HG03103 (cell line): ENCODE measurements around the gene SMARCB1.

ENCODE experiments used
- ATAC-seq: cut with Tn5 transposase; IDR thresholded peaks from one replicate; pipeline ENCODE4 v1.9.1; 2021; ENCODE audit warnings: low read depth; ENCODE audit not compliant: unreplicated experiment

The SMARCB1 gene

DNA sequence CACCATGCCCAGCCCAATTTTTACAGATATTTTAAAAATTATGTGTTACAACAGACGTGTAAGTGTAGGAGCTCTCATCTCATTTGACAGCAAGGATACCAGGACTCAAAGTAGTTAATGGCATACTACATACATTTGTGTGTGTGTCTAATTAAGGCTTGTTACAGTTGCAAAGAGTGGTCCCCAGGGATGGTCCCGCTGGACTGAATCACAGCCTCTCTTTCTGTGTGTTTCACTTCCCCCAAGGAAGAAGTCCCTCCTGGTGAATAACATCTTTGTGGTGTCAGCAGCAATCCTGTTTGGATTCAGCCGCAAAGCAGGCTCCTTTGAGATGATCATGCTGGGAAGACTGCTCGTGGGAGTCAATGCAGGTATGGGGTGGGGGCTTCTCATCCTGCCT, 88.1 kb downstream of the SMARCB1 start:
- no peak for ATAC-seq

DNA sequence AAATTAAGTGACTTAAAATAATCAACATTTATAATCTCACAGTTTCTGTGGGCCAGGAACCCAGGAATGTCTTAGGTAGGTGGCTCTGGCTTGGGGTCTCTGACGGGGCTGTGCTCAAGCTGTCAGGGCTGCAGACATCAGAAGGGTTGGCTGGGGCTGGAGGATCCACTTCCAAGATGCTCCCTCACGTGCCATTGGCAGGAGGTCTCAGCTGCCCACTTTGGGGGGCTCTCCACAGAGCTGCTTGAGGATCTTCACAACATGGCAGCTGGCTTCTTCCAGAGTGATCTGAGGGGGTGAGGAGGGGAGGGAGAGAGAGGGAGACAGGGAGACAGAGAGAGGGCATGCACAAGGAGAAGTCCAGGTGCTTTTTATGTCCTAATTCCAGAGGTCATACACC, 89.0 kb downstream of the SMARCB1 start:
- ATAC-seq, result no peak

DNA sequence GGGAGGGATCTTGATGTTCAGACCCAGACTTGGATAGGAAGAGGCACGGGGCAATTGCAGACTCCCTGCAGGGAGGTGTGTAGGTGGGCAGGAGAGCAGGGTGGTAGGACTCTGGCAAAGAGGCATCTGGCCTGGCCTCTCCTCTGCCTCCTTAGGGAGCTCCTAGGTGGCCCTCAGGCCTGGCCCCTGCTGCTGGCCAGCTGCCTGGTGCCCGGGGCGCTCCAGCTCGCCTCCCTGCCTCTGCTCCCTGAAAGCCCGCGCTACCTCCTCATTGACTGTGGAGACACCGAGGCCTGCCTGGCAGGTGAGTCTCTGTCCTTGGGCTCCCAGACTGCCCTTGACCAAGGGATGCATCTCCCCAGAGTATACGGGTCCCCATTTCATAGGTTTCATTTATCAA, 90.8 kb downstream of the SMARCB1 start:
- ATAC-seq, result no peak

DNA sequence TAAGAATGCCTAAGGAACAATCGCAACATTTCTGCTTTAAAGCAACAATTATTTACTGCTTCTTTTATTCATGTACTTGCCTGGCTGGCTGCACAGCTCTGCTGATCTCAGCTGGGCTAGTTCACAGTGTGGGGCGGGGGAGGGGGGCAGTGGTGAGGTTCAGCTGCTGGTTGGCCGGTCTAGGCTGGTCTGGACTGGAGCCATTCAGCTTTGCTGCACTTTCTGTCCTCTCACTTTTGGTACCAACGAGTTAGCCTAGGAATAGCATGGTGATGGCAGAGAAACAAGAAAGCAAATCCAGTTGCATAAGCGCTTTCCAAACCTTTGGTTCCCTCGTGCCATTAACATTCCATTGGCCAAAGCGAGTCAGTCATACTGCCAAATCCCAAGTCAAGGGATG, 91.5 kb downstream of the SMARCB1 start:
- ATAC-seq, result no peak

DNA sequence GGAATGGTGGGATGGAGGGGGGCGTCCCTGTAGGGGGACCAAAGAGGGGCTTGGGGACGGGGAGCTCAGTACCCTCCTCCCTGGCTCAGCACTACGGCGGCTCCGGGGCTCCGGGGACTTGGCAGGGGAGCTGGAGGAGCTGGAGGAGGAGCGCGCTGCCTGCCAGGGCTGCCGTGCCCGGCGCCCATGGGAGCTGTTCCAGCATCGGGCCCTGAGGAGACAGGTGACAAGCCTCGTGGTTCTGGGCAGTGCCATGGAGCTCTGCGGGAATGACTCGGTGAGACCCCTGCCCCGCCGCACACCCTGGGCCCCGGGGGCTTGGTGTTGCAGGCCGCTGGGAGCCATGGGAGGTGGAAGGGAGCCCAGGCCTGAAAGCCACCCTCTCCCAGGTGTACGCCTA, 95.6 kb downstream of the SMARCB1 start:
- ATAC-seq, result no peak

DNA sequence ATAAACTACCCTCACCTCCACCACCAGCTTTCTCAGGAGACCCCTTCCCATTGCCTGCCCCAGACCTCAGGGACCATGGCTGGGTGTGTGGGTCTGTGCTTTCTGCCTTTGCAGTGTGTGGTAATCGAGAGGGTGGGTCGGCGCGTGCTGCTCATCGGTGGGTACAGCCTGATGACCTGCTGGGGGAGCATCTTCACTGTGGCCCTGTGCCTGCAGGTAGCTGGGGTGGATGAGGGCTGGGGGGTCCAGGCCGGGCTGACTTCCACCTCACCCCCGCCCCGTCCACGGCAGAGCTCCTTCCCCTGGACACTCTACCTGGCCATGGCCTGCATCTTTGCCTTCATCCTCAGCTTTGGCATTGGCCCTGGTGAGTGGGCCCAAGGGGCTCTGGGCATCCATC, 96.9 kb downstream of the SMARCB1 start:
- no peak for ATAC-seq

DNA sequence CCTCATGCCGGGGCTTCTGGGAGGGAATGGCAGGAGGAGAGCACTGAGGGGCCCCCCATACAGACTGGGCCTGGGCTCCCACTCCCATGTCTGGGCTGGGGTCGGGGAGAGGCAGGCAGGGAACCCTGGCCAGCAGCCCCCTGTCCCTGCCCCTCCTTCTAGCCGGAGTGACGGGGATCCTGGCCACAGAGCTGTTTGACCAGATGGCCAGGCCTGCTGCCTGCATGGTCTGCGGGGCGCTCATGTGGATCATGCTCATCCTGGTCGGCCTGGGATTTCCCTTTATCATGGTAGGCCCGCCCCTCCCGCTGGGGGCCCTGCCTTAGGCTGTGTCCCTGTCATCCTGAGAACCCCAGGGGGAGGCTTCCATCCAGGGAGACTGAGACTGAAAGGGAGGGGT, 97.4 kb downstream of the SMARCB1 start:
- no peak for ATAC-seq
